VCaP (cell line): ENCODE results near the gene IGSF10.
"Not testable (repeated sequence)": the region's sequence is repeated elsewhere in the genome, so short reads cannot be mapped to it uniquely, and the experiment has no call there.

Experiments
- H3K27ac ChIP-seq: fragments of 450-650 bp; 2 replicates; pipeline ENCODE4 v1.5.1; 2017
- TF ChIP-seq, protein P1 (sequence below): fragments of 450-650 bp; conservative IDR thresholded peaks from 2 replicates; pipeline ENCODE4 v1.5.1; 2017; ENCODE audit warnings: mild to moderate bottlenecking, moderate library complexity

The IGSF10 gene

GRCh38 chr3:151460774-151461450 lies at the start of gene IGSF10:
Gene IGSF10 (minus strand): TSS chr3:151461061. CDS start chr3:151458709, 2,352 bp downstream.
- TF ChIP-seq, protein P1, sequence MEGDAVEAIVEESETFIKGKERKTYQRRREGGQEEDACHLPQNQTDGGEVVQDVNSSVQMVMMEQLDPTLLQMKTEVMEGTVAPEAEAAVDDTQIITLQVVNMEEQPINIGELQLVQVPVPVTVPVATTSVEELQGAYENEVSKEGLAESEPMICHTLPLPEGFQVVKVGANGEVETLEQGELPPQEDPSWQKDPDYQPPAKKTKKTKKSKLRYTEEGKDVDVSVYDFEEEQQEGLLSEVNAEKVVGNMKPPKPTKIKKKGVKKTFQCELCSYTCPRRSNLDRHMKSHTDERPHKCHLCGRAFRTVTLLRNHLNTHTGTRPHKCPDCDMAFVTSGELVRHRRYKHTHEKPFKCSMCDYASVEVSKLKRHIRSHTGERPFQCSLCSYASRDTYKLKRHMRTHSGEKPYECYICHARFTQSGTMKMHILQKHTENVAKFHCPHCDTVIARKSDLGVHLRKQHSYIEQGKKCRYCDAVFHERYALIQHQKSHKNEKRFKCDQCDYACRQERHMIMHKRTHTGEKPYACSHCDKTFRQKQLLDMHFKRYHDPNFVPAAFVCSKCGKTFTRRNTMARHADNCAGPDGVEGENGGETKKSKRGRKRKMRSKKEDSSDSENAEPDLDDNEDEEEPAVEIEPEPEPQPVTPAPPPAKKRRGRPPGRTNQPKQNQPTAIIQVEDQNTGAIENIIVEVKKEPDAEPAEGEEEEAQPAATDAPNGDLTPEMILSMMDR: no peak
- H3K27ac ChIP-seq: no peak within 1 kb of the TSS

GRCh38 chr3:151509468-151510135 lies 48.7 kb upstream of the IGSF10 start:
- H3K27ac ChIP-seq: not testable (repeated sequence)

DNA sequence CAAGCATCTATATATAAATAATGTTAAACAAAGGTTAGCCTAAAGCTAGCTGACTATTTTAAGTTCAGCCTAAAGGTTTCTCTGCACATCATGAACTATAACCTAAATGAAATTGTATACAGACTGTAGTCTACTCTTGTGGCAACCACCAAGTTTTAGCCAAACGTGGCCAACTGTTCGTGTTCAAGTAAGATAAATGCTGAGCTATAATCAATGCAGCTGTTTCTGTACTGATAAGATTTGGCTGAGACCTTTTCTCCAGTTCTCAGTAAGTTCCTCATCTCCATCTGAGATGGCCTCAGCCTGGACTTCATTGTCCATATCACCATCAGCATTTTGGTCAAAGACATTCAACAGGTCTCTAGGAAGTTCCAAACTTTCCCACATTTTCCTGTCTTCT lies 43.7 kb upstream of the IGSF10 start:
- TF ChIP-seq, protein P1: no peak
- no peak overlapping the region for H3K27ac ChIP-seq

- TF ChIP-seq, protein P1: no peak
- H3K27ac ChIP-seq: no peak overlapping the region
Observed at GRCh38 chr3:151503074-151503473, 42.2 kb upstream of the IGSF10 start.

- TF ChIP-seq, protein P1: no peak
- H3K27ac ChIP-seq: no peak overlapping the region
Observed at GRCh38 chr3:151501923-151502632, 41.2 kb upstream of the IGSF10 start.

DNA sequence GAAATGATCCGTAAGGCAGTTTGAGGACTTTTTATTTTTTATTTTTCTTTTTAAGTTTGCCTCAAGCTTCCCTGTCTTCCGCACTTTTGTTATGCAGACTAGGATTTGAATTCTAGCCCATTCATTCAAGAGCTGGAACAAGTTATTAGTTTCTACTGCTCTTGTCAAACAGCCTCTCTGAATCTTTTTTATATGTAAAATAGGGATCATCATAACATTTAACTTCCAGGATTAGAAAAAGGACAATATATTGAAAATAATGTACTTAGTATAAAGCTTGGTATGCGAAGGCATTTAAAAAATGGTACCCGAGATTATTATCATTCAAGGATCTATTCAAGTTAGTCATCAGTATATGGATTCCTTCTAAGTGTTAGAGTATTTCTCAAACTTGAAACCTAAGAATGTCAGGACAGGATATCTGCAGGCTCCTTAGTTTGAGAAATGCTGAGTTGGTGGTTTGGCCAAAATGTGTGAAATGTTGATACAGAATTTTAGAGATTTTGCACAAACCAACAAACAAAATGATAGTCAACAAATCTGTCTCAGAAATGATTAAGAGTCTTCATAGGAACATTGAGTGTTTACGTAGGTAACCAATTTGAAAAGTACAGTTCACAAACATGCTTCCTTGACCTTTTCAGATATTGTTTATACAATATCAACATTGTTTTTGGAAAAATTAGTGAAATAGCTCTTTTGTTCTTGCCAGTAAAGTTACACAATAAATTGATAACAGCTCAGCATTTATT lies 40.5 kb upstream of the IGSF10 start:
- H3K27ac ChIP-seq: no peak overlapping the region
- TF ChIP-seq, protein P1: no peak

DNA sequence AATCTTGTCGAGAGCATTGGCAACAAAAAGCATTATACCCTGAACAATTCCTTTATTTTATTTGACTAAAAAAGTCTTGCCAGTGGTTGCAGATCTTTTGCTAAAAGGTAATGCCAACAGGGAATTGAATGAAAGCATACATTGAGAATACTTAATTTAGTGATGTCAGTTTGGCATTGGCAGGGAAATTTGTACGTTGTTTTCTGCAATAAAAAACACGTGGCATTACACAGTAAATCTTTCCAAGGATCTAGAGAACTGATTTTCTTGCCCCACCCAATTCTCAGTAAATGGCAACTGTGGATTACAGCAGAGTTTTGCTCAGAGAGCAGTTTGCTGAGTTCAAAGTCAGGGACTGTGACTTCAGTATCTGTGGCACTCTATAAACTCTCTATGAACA lies 38.3 kb upstream of the IGSF10 start:
- TF ChIP-seq, protein P1: no peak
- H3K27ac ChIP-seq: no peak overlapping the region
